T-cell (primary cell): ENCODE measurements around the gene VPS25. TPM values are rescaled to one million over a fixed set of nuclear protein-coding genes. Genes with fewer than 3 reads are reported as not detected.

ENCODE experiments used
- ATAC-seq, 4 experiments: fragments of 200-7000 bp in 3 of 4; fragments of 150-1000 bp in 1 of 4; cut with Tn5 transposase; replicated peaks in 1 of 4; 1 replicate in 3 of 4; 2 replicates in 1 of 4; pipeline ENCODE4 v1.10.0; 2021; ENCODE audit warnings: moderate library complexity in 3 of 4, mild to moderate bottlenecking in 2 of 4, moderate number of reproducible peaks in 1 of 4
- CTCF ChIA-PET, 2 donors: fragments of 300-600 bp; sonication (Branson Sonifier 250); formaldehyde crosslinking; loops; one replicate each; lab custom pipeline; 2022; ENCODE audit warnings: antibody characterized with exemption in 2 of 2; lab: Charles Lee
- POLR2A ChIA-PET, 2 donors: fragments of 300-600 bp; sonication (Branson Sonifier 250); formaldehyde crosslinking; loops; one replicate each; lab custom pipeline; 2022; ENCODE audit warnings: antibody characterized with exemption in 2 of 2; lab: Charles Lee
- DNase-seq, 35 experiments: peaks; one replicate each; pipeline versions ENCODE4 v3.0.0 to v3.0.0-alpha.2; 2013 to 2023
- H3K27ac ChIP-seq: one replicate; pipeline ENCODE4 v1.5.1; 2013; ENCODE audit warnings: low read length
- H3K27me3 ChIP-seq, 2 experiments: replicated peaks in 1 of 2; 1 replicate in 1 of 2; 2 replicates in 1 of 2; pipeline versions ENCODE4 v1.6.1 to v1.7.0; 2013; ENCODE audit warnings: low read length in 1 of 2, mixed read lengths in 1 of 2; ENCODE audit not compliant: control insufficient read depth in 2 of 2, insufficient read depth in 2 of 2; ENCODE audit errors: extremely low read depth in 1 of 2
- H3K36me3 ChIP-seq, 2 donors: 1 replicate in 1 of 2; 2 replicates in 1 of 2; pipeline versions ENCODE4 v1.6.1 to v1.7.0; 2013; ENCODE audit warnings: low read length in 1 of 2; ENCODE audit not compliant: control insufficient read depth in 2 of 2, insufficient read depth in 1 of 2; ENCODE audit errors: extremely low read depth in 1 of 2
- H3K4me1 ChIP-seq, 2 experiments: 1 replicate in 1 of 2; 2 replicates in 1 of 2; pipeline versions ENCODE4 v1.6.1 to v1.7.0; 2013; ENCODE audit warnings: low read length in 2 of 2, mixed read lengths in 1 of 2; ENCODE audit not compliant: insufficient read depth in 2 of 2, control insufficient read depth in 1 of 2; ENCODE audit errors: extremely low read depth in 1 of 2
- H3K4me3 ChIP-seq, 2 donors: 1 replicate in 1 of 2; 2 replicates in 1 of 2; pipeline versions ENCODE4 v1.5.1 to v1.7.0; 2013; ENCODE audit warnings: mild to moderate bottlenecking in 2 of 2, low read length in 1 of 2, moderate library complexity in 1 of 2; ENCODE audit not compliant: control insufficient read depth in 1 of 2; ENCODE audit errors: extremely low read depth in 1 of 2
- H3K9me3 ChIP-seq: 2 replicates; pipeline ENCODE4 v1.7.0; 2013
- H3K27ac Mint-ChIP-seq, 2 donors: one replicate each; pipeline ENCODE4 v1.8.0; 2020 to 2021; ENCODE audit warnings: mild to moderate bottlenecking in 2 of 2, mixed read lengths in 2 of 2
- H3K27me3 Mint-ChIP-seq, 2 donors: one replicate each; pipeline ENCODE4 v1.8.0; 2021 to 2022; ENCODE audit warnings: mixed read lengths in 2 of 2
- H3K36me3 Mint-ChIP-seq: one replicate; pipeline ENCODE4 v1.8.0; 2021; ENCODE audit warnings: mixed read lengths
- H3K4me1 Mint-ChIP-seq, 3 donors: one replicate each; pipeline ENCODE4 v1.8.0; 2020 to 2022; ENCODE audit warnings: mixed read lengths in 3 of 3, mild to moderate bottlenecking in 1 of 3
- H3K4me3 Mint-ChIP-seq, 3 donors: one replicate each; pipeline ENCODE4 v1.8.0; 2020 to 2022; ENCODE audit warnings: mild to moderate bottlenecking in 3 of 3, mixed read lengths in 3 of 3, moderate library complexity in 3 of 3
- H3K9me3 Mint-ChIP-seq, 3 donors: one replicate each; pipeline ENCODE4 v1.8.0; 2020 to 2022; ENCODE audit warnings: mixed read lengths in 3 of 3
- WGBS: methylation state at CpG from one replicate; pipeline ENCODE4 v1.1.5; 2013; ENCODE audit warnings: missing lambda C conversion rate; ENCODE audit not compliant: insufficient coverage; 5-methylcytosine and 5-hydroxymethylcytosine counted together
- total RNA-seq, 35 experiments: library from RNA in 6 of 35; stranded (reverse) in 6 of 35; fragments of 120-200 nt in 1 of 35; gene quantifications; one replicate each; pipeline versions ENCODE4 v1.2.1 to v1.2.4 and lab custom pipeline; 2013 to 2026

Gene VPS25
- total RNA-seq, 5 donors from 2014 or later (not counting 1 experiment from before 2014, with no cell fraction given), result 34.7 to 42.5 (median 38.7) TPM

DNA sequence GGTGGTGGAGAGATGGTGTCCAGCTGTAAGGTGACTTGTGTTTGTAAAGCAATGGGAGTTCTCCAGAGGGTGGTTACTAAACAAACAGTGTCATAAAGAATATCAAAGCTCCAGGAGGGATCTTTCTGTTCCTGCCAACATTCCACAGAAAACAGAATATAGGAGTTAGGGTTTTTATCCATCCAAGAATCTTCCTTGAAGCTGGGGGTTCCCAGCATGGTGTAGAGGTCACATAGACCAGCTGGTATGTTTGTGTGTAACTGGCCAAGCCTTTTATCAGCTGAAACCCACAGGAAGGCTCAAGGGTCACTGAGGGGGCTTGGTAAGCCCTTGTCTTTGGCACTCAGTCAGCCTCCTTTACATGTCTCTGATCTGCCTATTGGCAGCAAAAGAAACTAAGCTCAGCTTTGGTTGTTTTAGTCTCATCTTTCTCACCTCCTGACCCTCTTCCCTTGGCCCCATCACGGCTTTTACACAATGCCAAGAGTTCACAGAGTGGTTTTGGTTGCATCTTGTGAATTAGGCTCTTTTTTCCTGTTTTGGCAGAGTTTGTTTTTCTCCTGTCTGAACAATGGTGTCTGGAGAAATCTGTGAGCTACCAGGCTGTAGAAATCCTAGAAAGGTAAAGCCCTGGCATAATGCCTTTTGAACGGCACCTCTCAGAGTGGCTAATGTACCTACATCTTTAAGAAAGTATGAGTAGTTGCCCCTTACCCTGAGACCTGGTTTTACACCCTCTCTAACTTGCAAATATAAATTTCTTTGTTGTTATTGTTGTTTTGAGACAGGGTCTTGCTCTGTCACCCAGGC lies 30.0 kb downstream of the VPS25 start:
- H3K4me1 Mint-ChIP-seq, result peaks cover 7 to 9% (median 8%) of the 10 kb centered on the region in 3 donors
- no peak overlapping the region for H3K27ac Mint-ChIP-seq
- no CpG with 5 or more reads among the region's 2 CpGs for WGBS
- H3K4me1 ChIP-seq, result peaks cover 0 to 8% of the 10 kb centered on the region in 2 experiments
- H3K27me3 Mint-ChIP-seq, result peaks cover 0 to 2% of the 10 kb centered on the region in 2 donors
- H3K27ac ChIP-seq, result no peak overlapping the region
- H3K4me3 ChIP-seq, result no peak overlapping the region
- DNase-seq, result no peak
- no peaks in the 10 kb centered on the region for H3K9me3 ChIP-seq
- no peak overlapping the region for H3K4me3 Mint-ChIP-seq
- ChIA-PET CTCF (interaction anchor here in 1 of 2 donors (0.6 kb wide), 1 partner anchor 18 kb away, joined by 3 read pairs; no protein-coding TSS in a partner anchor), POLR2A (interaction anchor here in 1 of 2 donors (0.5 kb wide), 1 partner anchor 77 kb away, joined by 7 read pairs; no protein-coding TSS in a partner anchor)
- H3K36me3 ChIP-seq, result no peaks in the 10 kb centered on the region
- no peaks in the 10 kb centered on the region for H3K27me3 ChIP-seq
- ATAC-seq, result no peak
- no peaks in the 10 kb centered on the region for H3K9me3 Mint-ChIP-seq
- H3K36me3 Mint-ChIP-seq, result no peaks in the 10 kb centered on the region

DNA sequence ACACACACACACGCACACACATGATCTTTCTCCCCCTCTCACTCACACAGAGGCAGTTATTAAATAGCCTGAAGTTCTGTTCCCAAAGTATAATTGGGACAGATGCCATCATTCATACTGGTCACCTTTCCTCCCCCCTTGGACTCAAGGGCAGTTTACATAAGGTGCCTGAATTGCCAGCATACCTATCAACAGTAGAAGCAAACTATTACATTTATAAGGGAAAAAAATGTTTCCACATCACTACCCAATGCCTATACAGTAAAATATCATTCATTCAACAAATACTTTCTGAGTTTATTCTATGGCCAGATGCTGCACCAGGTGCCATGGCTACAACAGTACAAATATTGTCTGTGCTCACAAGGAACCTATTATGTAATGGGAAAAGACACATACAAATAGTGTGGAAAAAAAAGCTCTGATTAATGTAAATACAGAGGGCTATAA lies 31.7 kb downstream of the VPS25 start:
- H3K4me1 Mint-ChIP-seq, result peaks cover 0 to 2% (median 0%) of the 10 kb centered on the region in 3 donors
- H3K9me3 Mint-ChIP-seq, result no peaks in the 10 kb centered on the region
- H3K27ac ChIP-seq, result no peak overlapping the region
- H3K36me3 Mint-ChIP-seq, result peaks cover 6% of the 10 kb centered on the region
- no peak overlapping the region for H3K4me3 ChIP-seq
- no peaks in the 10 kb centered on the region for H3K27me3 Mint-ChIP-seq
- ATAC-seq (no peak), DNase-seq (no peak)
- no peaks in the 10 kb centered on the region for H3K9me3 ChIP-seq
- no peaks in the 10 kb centered on the region for H3K4me1 ChIP-seq
- CTCF ChIA-PET, result no interaction called here
- H3K27me3 ChIP-seq, result no peaks in the 10 kb centered on the region
- POLR2A ChIA-PET, result no interaction called here
- peaks cover 3 to 10% of the 10 kb centered on the region in 2 donors for H3K36me3 ChIP-seq
- no peak overlapping the region for H3K4me3 Mint-ChIP-seq
- WGBS, result 100% methylated on average over 1 of the region's 1 CpG
- no peak overlapping the region for H3K27ac Mint-ChIP-seq

DNA sequence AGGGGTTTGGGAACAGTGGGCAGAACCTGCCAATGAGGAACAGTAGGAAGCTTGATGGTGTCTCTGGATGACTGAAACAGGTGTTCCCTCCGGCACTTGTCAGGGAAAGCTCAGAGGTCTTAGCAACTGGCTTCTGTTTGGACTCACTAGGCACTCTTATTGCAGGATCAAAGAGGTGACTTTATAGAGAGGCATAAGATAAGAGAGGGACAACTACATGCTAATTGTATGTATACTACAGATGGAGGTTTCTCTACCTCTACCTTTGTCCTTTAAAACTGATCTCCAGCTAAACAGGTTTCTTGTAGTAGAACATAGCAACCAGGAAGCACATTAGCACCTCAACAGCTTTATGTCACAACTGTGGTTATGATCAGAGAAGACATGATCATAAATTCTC lies 33.0 kb downstream of the VPS25 start:
- H3K27ac ChIP-seq, result no peak overlapping the region
- ChIA-PET CTCF (no interaction called here), POLR2A (no interaction called here)
- no peaks in the 10 kb centered on the region for H3K27me3 ChIP-seq
- H3K9me3 Mint-ChIP-seq, result no peaks in the 10 kb centered on the region
- H3K27me3 Mint-ChIP-seq, result no peaks in the 10 kb centered on the region
- H3K4me1 ChIP-seq, result no peaks in the 10 kb centered on the region
- no peak overlapping the region for H3K4me3 ChIP-seq
- no peak overlapping the region for H3K4me3 Mint-ChIP-seq
- H3K36me3 Mint-ChIP-seq, result peaks cover 14% of the 10 kb centered on the region
- no peaks in the 10 kb centered on the region for H3K4me1 Mint-ChIP-seq
- H3K27ac Mint-ChIP-seq, result no peak overlapping the region
- H3K36me3 ChIP-seq, result peaks cover 3 to 20% of the 10 kb centered on the region in 2 donors
- no peak for ATAC-seq
- no peaks in the 10 kb centered on the region for H3K9me3 ChIP-seq
- 100% methylated on average over 1 of the region's 1 CpG for WGBS
- DNase-seq, result no peak

DNA sequence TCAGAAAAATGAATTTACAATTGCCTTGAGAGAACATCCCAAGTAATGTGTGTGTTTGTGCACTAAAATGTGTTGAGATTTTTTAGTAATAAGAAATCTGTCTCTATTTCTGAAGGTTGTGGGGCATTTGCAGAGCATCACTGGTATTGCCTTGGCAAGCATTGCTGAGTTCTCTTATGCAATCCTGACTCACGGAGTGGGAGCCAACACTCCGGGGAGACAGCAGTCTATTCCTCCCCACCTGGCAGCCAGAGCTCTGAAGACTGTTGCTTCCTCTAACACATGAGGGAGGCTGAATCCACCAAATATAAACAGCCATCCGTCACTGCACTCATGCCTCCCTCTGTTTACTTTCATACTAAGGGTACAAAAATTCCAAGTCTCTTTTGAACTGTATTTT lies 36.0 kb downstream of the VPS25 start:
- ATAC-seq (no peak), DNase-seq (no peak)
- Histone ChIP-seq H3K4me1 (no peaks in the 10 kb centered on the region), H3K27me3 (no peaks in the 10 kb centered on the region), H3K9me3 (no peaks in the 10 kb centered on the region), H3K36me3 (peaks cover 10 to 35% of the 10 kb centered on the region in 2 donors), H3K27ac (no peak overlapping the region), H3K4me3 (no peak overlapping the region)
- no peaks in the 10 kb centered on the region for H3K9me3 Mint-ChIP-seq
- POLR2A ChIA-PET, result no interaction called here
- no peak overlapping the region for H3K4me3 Mint-ChIP-seq
- no peaks in the 10 kb centered on the region for H3K27me3 Mint-ChIP-seq
- H3K36me3 Mint-ChIP-seq, result peaks cover 29% of the 10 kb centered on the region
- WGBS, result no CpG with 5 or more reads among the region's 3 CpGs
- H3K27ac Mint-ChIP-seq, result no peak overlapping the region
- H3K4me1 Mint-ChIP-seq, result no peaks in the 10 kb centered on the region
- CTCF ChIA-PET, result no interaction called here

DNA sequence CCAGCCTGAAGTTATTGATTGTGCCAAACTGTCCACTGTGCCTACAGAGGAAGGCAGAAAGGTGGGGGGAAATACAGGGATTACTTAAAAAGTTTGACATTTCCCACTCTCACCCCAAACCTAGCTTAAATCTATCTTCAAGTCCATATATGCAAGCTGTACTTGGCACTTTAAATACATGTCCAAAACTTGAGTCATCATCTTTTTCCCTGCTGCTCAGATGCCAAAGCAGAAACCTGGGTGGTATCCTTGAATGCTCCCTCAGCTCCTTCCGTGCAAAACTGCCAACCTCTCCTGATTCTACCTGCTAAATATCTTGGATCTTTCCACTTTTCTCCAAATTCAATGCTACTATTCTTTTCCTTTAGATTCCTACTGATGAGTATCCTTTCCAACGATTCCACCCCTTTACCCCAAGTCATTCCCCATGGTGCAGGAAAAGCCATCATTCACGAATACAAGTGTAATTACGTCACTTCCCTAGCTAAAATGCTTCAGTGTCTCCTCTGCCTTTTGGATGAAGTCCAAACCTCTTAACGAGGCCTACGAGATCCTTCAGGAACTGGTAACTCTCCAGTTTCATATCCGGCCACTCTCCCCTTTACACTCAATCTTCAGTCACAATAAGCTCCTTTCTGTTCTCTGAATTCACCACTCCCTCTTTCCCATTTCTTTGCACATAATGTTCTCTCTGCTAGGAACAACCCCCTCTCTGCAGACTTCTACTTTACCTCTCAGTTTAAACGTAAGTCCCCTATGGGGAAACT lies 41.6 kb downstream of the VPS25 start:
- H3K4me3 ChIP-seq, result no peak overlapping the region
- ChIA-PET CTCF (interaction anchor here in 1 of 2 donors (1.0 kb wide), 1 partner anchor 10 kb away, joined by 4 read pairs; the partner anchor contains the start of gene BECN1), POLR2A (interaction anchor here in 1 of 2 donors (0.6 kb wide), 1 partner anchor 9 kb away, joined by 3 read pairs; the partner anchor contains the start of gene BECN1)
- peaks cover 54% of the 10 kb centered on the region for H3K36me3 Mint-ChIP-seq
- H3K36me3 ChIP-seq, result peaks cover 15 to 78% of the 10 kb centered on the region in 2 donors
- no peaks in the 10 kb centered on the region for H3K9me3 ChIP-seq
- no peak overlapping the region for H3K27ac Mint-ChIP-seq
- no peak for ATAC-seq
- no peaks in the 10 kb centered on the region for H3K4me1 Mint-ChIP-seq
- no peaks in the 10 kb centered on the region for H3K9me3 Mint-ChIP-seq
- no peaks in the 10 kb centered on the region for H3K27me3 ChIP-seq
- no peaks in the 10 kb centered on the region for H3K27me3 Mint-ChIP-seq
- 92% methylated on average over 8 of the region's 8 CpGs for WGBS
- no peak for DNase-seq
- H3K4me1 ChIP-seq, result no peaks in the 10 kb centered on the region
- no peak overlapping the region for H3K27ac ChIP-seq
- H3K4me3 Mint-ChIP-seq, result no peak overlapping the region

DNA sequence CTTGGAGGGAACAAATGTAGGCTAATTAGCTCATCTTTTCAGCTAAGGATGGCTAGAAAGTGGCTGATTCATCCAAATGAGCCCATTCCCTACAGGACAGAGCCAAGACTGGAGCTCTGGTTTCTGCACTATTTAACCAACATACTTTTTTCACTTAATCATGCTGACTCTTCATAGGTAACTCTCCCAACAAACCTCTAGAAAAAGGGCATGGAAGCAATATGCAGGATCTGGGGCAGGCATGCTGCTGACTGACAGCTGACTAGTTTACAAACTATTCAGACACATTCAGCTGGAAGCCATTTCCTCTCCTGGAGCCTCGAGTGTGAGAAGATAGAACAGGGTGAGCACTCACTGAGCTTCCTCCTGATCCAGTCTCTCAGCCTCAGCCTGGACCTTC lies 44.6 kb downstream of the VPS25 start:
- ChIA-PET CTCF (interaction anchor here in 1 of 2 donors (0.5 to 0.6 kb wide), 2 partner anchors 75 to 491 kb away, joined by 4 to 7 read pairs; no protein-coding TSS in a partner anchor), POLR2A (no interaction called here)
- Mint-ChIP-seq H3K4me1 (peaks cover 13 to 25% (median 25%) of the 10 kb centered on the region in 3 donors), H3K27ac (no peak overlapping the region), H3K36me3 (peaks cover 53% of the 10 kb centered on the region), H3K27me3 (no peaks in the 10 kb centered on the region), H3K9me3 (no peaks in the 10 kb centered on the region), H3K4me3 (no peak overlapping the region)
- no peak overlapping the region for H3K4me3 ChIP-seq
- 80% methylated on average over 1 of the region's 1 CpG for WGBS
- DNase-seq (no peak), ATAC-seq (no peak)
- H3K36me3 ChIP-seq, result peaks cover 11 to 84% of the 10 kb centered on the region in 2 donors
- H3K9me3 ChIP-seq, result no peaks in the 10 kb centered on the region
- H3K27me3 ChIP-seq, result no peaks in the 10 kb centered on the region
- H3K27ac ChIP-seq, result no peak overlapping the region
- peaks cover 1 to 5% of the 10 kb centered on the region in 2 experiments for H3K4me1 ChIP-seq
